ENCODE measurements around the gene NHLRC2. TPM values are rescaled to one million over a fixed set of nuclear protein-coding genes. Genes with fewer than 3 reads are reported as not detected.

Gene NHLRC2
- total and polyA plus RNA-seq, 7 donors = 2.4 to 67.8 (median 31.0) TPM

DNA sequence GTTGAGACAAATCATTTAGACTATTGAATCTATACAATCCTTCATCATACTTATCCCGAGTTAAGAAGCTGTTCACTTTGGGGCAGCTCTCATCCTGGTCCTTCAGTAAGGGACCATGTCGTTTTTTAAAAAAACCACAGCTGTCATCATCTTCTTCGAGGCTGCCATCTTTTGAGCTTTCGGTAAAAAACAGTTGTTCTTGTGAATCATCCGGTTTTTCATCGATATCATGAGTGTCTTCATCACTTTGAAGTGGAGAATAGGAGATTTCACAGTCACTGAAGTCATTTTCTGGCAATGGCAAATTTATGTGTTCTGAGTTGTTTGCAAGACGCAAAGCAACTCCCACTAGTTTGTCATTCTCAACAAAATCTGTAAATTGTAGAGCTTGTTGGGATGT lies 4.5 kb upstream of the NHLRC2 start:
- TF ChIP-seq, protein P1, sequence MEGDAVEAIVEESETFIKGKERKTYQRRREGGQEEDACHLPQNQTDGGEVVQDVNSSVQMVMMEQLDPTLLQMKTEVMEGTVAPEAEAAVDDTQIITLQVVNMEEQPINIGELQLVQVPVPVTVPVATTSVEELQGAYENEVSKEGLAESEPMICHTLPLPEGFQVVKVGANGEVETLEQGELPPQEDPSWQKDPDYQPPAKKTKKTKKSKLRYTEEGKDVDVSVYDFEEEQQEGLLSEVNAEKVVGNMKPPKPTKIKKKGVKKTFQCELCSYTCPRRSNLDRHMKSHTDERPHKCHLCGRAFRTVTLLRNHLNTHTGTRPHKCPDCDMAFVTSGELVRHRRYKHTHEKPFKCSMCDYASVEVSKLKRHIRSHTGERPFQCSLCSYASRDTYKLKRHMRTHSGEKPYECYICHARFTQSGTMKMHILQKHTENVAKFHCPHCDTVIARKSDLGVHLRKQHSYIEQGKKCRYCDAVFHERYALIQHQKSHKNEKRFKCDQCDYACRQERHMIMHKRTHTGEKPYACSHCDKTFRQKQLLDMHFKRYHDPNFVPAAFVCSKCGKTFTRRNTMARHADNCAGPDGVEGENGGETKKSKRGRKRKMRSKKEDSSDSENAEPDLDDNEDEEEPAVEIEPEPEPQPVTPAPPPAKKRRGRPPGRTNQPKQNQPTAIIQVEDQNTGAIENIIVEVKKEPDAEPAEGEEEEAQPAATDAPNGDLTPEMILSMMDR (IDR thresholded peaks at IDR 0.05) = no peak
- TF ChIP-seq EP300 (IDR thresholded peaks at IDR 0.05) (no peak), POLR2A (IDR thresholded peaks at IDR 0.05) (no peak), POLR2AphosphoS5 (IDR thresholded peaks at IDR 0.05) (no peak)
- no peak for DNase-seq
- Histone ChIP-seq H3K9me3 (no peaks in the 10 kb centered on the region), H3K4me1 (peaks cover 0 to 30% (median 15%) of the 10 kb centered on the region in 4 donors), H3K4me3 (no peak overlapping the region), H3K36me3 (peaks cover 0 to 21% (median 0%) of the 10 kb centered on the region in 4 donors), H3K27me3 (no peaks in the 10 kb centered on the region), H3K27ac (no peak overlapping the region)
- intact Hi-C loops (cut with DNase I) = loop anchor here (5.0 kb wide), 2 partner anchors 143 to 168 kb away; no protein-coding TSS in a partner anchor
- 92 to 96% methylated on average over 7 of the region's 7 CpGs for WGBS, 2 donors

DNA sequence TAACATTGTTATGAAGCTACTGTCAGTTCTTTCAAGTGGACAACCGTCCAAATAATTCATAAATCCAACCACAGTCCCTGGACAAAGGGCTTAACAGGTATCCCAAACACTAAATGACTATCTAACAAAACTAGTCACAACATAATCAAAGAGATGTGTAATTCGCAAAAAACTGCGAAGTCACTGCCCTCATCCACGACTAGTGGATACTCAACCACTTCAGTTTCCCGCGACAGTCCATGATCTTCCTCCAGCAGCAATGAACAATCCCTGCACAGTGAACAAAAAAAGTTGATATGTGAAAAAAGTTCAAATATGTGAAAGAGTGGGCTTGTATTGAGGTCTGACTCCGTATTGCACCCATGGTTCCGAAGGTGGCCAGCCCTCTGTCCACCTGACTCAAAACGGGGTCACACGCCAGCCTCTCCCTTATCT lies 866 bp upstream of the NHLRC2 start:
- Histone ChIP-seq H3K4me3 (peak overlapping the region; percentile 64 to 84 (median 76)), H3K4me1 (peaks cover 0 to 63% (median 39%) of the 10 kb centered on the region in 4 donors), H3K27ac (peak overlapping the region; percentile 84 to 91 (median 88)), H3K27me3 (no peaks in the 10 kb centered on the region), H3K9me3 (no peaks in the 10 kb centered on the region), H3K36me3 (peaks cover 0 to 2% (median 0%) of the 10 kb centered on the region in 4 donors)
- intact Hi-C loops (cut with DNase I) = loop anchor here (2.0 to 5.0 kb wide), 3 partner anchors 53 to 171 kb away; no protein-coding TSS in a partner anchor
- WGBS, 2 donors = 5 to 18% methylated on average over 10 of the region's 10 CpGs
- DNase-seq = no peak
- TF ChIP-seq POLR2A (IDR thresholded peaks at IDR 0.05) = no peak
- no peak for TF ChIP-seq EP300 (IDR thresholded peaks at IDR 0.05)
- TF ChIP-seq, protein P1 (IDR thresholded peaks at IDR 0.05) = no peak
- no peak for TF ChIP-seq POLR2AphosphoS5 (IDR thresholded peaks at IDR 0.05)

DNA sequence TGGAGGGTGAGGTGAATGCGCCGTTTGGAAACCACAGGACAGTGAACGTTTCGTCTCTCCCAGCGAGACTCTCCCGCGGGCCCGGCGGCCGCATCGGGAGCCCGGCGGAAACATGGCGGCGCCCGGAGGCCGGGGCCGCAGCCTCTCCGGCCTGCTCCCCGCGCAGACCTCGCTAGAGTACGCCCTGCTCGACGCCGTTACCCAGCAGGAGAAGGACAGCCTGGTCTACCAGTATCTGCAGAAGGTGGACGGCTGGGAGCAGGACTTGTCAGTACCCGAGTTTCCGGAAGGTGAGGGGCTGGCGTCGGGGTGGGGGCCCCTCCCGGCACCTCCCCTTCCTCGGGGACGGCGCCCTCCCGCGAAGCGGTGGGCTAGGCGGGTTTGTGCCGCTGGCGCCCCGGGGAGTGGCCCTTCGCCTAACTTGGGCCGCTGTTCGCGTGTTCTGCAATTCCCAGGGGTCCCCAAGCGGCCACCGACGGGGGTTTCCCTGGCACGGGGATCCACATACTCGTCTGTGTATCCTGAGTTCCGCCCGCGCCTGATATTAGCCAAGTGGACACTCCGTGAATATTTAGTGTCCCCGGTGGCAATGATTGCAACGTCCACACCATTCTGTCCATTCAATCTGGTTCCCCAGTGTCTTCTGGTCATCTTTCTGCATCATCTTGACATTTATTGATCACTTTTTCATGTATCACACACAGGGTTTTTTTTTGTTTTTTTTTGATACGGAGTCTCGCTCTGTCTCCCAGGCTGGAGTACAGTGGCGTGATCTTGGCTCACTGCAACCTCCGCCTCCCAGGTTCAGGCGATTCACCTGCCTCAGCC lies 514 bp downstream of the NHLRC2 start:
- peak overlapping the region; percentile 64 to 84 (median 76) for H3K4me3 ChIP-seq
- TF ChIP-seq POLR2AphosphoS5 (IDR thresholded peaks at IDR 0.05) (no peak), EP300 (IDR thresholded peaks at IDR 0.05) (no peak), POLR2A (IDR thresholded peaks at IDR 0.05) (no peak)
- TF ChIP-seq, protein P1 (IDR thresholded peaks at IDR 0.05) = peak in 1 of 4 experiments; percentile 40
- H3K4me1 ChIP-seq = peaks cover 0 to 69% (median 42%) of the 10 kb centered on the region in 4 donors
- peaks cover 0 to 16% (median 6%) of the 10 kb centered on the region in 4 donors for H3K36me3 ChIP-seq
- WGBS, 2 donors = 0 to 1% methylated on average over 62 of the region's 62 CpGs
- intact Hi-C loops (cut with DNase I) = loop anchor here (2.0 to 5.0 kb wide), 3 partner anchors 54 to 173 kb away; no protein-coding TSS in a partner anchor
- H3K9me3 ChIP-seq = no peaks in the 10 kb centered on the region
- H3K27me3 ChIP-seq = no peaks in the 10 kb centered on the region
- peak overlapping the region; percentile 84 to 91 (median 88) for H3K27ac ChIP-seq
- DNase-seq = peak; percentile 79

DNA sequence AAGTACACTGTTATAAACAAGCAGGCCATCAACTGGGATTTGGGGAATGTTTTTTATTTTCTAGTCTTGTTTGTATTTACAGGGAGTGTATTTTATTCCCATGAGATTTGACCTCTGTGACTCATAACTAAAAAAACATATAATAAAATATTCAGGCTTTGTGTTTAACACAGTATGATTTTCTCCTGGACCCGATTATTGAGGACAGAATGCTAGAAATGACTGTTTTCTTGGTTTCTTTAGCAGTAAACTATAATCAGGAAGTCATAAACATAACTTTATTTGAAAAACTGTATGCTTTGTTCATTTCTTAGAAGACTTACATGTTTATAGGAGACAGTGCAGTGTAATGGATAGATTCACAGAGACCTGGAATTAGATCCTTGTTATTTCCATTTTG lies 2.1 kb downstream of the NHLRC2 start:
- Histone ChIP-seq H3K36me3 (peaks cover 0 to 31% (median 9%) of the 10 kb centered on the region in 4 donors), H3K9me3 (no peaks in the 10 kb centered on the region), H3K4me3 (peak overlapping the region in 2 of 4 donors; percentile 64 to 84), H3K27ac (peak overlapping the region in 1 of 4 donors; percentile 85), H3K4me1 (peaks cover 0 to 59% (median 40%) of the 10 kb centered on the region in 4 donors), H3K27me3 (no peaks in the 10 kb centered on the region)
- no peak for TF ChIP-seq EP300 (IDR thresholded peaks at IDR 0.05)
- TF ChIP-seq POLR2AphosphoS5 (IDR thresholded peaks at IDR 0.05) = no peak
- TF ChIP-seq POLR2A (IDR thresholded peaks at IDR 0.05) = no peak
- TF ChIP-seq, protein P1 (IDR thresholded peaks at IDR 0.05) = no peak
- no peak for DNase-seq
- 7 to 42% methylated on average over 1 of the region's 1 CpG for WGBS, 2 donors
- intact Hi-C loops (cut with DNase I) = no loop called here

All from sigmoid colon (tissue), 7 donors.